HG02973 (cell line): ENCODE results near the gene ZER1.

Experiments
- ATAC-seq: cut with Tn5 transposase; IDR thresholded peaks from one replicate; pipeline ENCODE4 v1.9.1; 2021; ENCODE audit warnings: moderate library complexity; ENCODE audit not compliant: unreplicated experiment

ZER1 gene

GRCh38 chr9:128743421-128743820, 28.3 kb downstream of the ZER1 start:
- ATAC-seq = no peak

GRCh38 chr9:128742401-128742800, 29.3 kb downstream of the ZER1 start:
- no peak for ATAC-seq

- ATAC-seq = no peak
These were observed 36.4 kb downstream of the ZER1 start for GRCh38 chr9:128735373-128735772.

- ATAC-seq = no peak
These were observed 38.5 kb downstream of the ZER1 start for GRCh38 chr9:128733256-128733655.

GRCh38 chr9:128732576-128732975, 39.2 kb downstream of the ZER1 start:
- ATAC-seq = no peak

- no peak for ATAC-seq
These were observed 40.0 kb downstream of the ZER1 start for GRCh38 chr9:128731691-128732090.

GRCh38 chr9:128731093-128731492, 40.6 kb downstream of the ZER1 start:
- no peak for ATAC-seq

- ATAC-seq = no peak
These were observed 41.8 kb downstream of the ZER1 start for GRCh38 chr9:128729766-128730517.

- ATAC-seq = no peak
These were observed 42.4 kb downstream of the ZER1 start for GRCh38 chr9:128729302-128729701.

- ATAC-seq = no peak
These were observed 43.4 kb downstream of the ZER1 start for GRCh38 chr9:128728298-128728697.

- ATAC-seq = no peak
These were observed 44.0 kb downstream of the ZER1 start for GRCh38 chr9:128727640-128728248.

- ATAC-seq = no peak
These were observed 46.9 kb downstream of the ZER1 start for GRCh38 chr9:128724744-128725211.

GRCh38 chr9:128723866-128724743, 47.6 kb downstream of the ZER1 start, which contains the start of gene ZDHHC12:
Gene ZDHHC12 (minus strand): TSS chr9:128724127. CDS start chr9:128724093, 34 bp downstream.
- peak; percentile 88 for ATAC-seq

GRCh38 chr9:128723352-128723865, 48.3 kb downstream of the ZER1 start:
- no peak for ATAC-seq

GRCh38 chr9:128722380-128723351, 49.1 kb downstream of the ZER1 start:
- ATAC-seq = no peak

GRCh38 chr9:128721487-128722010, 50.2 kb downstream of the ZER1 start:
- ATAC-seq = no peak

GRCh38 chr9:128720841-128721486, 50.8 kb downstream of the ZER1 start:
- ATAC-seq = no peak

- no peak for ATAC-seq
These were observed 51.7 kb downstream of the ZER1 start for GRCh38 chr9:128719919-128720605.

GRCh38 chr9:128718475-128718874, 53.3 kb downstream of the ZER1 start:
- ATAC-seq = no peak
